Glomerular endothelial cell (primary cell): Measurements from ENCODE around the gene EPHB3. TPM values are rescaled to one million over a fixed set of nuclear protein-coding genes. Genes with fewer than 3 reads are reported as not detected.

Experiments used
- DNase-seq: peaks from one replicate; pipeline ENCODE4 v3.0.0-alpha.2; 2011; ENCODE audit warnings: low read depth, low spot score; ENCODE audit errors: extremely low read depth
- total RNA-seq: library from RNA; depleted of rRNA; stranded (reverse); fragments of >200 nt; gene quantifications from 2 replicates; pipeline ENCODE4 v1.2.3, GENCODE V29; 2015

Gene EPHB3
- total RNA-seq, 1 donor from 2014 or later = 0.06 TPM

DNA sequence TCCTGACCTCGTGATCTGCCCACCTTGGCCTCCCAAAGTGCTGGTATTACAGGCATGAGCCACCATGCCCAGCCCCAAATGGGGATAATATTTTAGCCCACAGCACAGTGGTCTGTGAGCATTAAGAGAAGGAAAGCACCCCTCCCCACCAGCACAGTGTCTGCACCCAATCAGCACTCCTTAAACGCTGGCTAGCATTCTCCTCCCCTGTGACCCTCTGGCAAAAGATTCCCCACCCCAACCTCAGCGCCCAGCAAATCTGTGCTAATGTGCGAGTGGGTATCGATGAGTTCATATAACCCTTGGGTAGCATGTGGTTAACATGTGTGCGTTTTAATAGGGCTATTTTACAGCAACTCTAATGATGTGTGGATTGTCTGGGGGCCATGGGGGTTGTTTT is 18.3 kb upstream of the EPHB3 start:
- no peak for DNase-seq

- DNase-seq = no peak
These were observed 17.6 kb upstream of the EPHB3 start for GRCh38 chr3:184543843-184544512.

DNA sequence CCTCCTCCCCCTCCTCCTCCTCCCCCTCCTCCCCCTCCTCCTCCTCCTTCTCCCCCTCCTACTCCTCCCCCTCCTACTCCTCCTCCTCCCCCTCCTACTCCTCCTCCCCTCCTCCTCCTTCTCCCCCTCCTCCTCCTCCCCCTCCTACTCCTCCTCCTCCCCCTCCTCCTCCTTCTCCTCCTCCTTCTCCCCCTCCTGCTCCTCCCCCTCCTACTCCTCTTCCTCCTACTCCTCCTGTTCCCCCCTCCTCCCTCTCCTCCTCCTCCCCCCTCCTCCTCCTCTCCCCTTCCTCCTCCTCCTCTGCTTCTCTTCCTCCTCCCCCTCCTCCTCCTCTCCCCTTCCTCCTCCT is 17.1 kb upstream of the EPHB3 start:
- no peak for DNase-seq

DNA sequence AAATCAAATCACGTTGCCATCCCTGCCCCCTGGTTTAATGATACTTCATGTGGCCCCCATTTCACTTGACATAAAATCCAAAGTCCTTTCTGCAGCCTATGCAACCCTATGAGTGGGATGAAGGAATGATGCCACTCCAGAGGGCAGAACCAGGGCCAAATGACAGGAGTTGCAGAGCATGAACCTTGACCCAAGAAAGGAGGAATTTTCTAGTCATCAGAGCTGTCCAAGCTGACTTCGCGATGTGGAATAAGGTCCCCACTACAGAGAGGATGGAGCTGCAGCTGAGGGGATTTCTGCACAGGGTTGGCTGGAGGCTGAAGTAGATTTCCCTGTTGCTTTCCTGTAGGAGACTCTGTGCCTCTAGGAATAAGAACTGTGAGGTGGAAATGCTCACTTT is 15.8 kb upstream of the EPHB3 start:
- DNase-seq = no peak

DNA sequence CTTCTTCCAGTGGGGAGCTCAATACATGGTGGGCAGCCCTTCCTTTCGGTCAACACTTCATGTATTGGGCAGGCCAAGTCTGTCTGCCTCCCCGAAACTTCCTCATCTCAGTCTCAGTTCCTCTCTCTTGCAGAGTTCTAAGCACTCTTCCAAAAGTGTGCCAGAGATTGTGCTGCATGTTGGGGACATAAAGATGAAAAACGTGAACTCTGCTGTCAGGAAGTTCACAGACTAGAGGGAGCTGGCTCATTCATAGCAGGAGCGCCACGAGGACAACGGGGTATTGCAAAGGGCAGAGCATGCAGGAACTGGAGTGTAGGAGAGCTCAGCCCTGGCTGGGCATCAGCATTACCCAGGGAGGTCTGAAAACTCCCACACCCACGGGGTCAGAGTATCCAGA is 15.3 kb upstream of the EPHB3 start:
- DNase-seq = no peak

GRCh38 chr3:184549796-184550577 is 11.6 kb upstream of the EPHB3 start:
- no peak for DNase-seq

DNA sequence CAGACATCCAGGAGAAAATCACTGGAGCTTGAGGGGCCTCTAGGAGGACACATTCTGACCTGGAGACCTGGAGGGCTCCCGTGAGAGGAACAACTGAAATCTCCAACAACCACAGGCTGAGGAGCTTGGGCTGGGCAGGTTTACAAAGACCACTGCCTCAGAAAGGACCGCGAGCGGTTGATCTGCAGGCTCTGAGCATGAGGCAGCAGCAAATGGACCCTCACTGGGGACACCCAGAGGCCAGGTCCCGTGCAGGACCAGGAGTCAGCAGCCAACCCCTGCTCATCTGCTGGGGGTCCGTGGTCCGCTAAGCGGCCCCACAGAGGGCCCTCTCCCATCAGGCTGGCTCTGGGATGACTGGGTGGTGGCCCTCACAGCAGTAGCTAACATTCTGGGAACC is 10.5 kb upstream of the EPHB3 start:
- no peak for DNase-seq

- no peak for DNase-seq
These were observed 9.8 kb upstream of the EPHB3 start for GRCh38 chr3:184551614-184552256.

DNA sequence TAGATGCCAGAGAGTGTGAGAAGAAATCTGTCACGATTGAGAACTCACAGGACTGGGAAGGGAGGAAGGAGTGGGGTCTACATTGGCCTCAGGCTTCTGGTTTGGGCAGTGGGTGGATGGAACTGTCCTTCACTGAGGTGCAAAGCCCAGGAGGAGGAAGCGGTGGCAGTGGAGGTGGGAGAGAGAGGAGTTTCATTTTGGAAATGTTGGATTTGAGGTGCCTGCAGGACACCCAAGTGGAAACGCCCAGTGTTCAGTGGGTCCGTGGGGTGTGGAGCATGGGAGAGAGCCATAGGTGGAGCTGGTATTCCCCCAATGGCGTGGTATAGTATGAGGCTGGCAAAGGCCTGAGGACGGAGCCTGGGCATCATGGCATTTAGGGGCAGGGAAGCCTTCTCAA is 9.3 kb upstream of the EPHB3 start:
- DNase-seq = no peak

DNA sequence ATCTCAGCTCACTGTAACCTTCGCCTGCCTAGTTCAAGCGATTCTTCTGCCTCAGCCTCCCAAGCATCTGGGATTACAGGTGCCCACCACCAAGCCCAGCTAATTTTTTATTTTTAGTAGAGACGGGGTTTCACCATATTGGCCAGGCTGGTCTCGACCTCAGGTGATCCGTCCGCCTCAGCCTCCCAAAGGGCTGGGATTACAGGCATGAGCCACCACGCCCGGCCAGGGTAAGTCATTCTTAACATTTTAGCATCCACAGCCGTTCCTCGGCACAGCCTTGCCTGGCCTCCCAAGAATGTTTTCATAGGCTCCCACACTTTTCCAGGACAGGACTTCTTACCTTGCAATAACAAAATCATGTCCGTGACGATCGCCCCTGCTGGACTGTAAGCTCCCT is 8.7 kb upstream of the EPHB3 start:
- DNase-seq = no peak

DNA sequence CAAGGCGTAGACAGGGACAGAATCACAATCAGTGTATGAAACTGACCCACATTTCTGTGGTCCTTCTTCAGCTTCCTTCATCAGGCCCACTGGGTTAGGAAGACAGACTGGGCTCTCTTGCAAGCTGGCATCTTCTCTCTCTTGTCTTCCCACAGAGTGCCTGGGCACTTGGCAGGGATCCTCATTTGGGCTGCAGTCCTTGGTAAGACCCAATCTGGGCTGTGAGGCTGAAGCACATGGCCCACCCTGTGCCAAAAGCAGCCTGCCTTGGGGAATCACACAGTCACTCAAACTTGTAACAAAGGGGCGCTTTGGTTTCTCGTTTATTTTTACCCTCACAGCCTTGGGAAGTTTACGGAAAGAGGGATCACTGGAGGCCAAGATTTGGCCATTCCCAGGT is 8.2 kb upstream of the EPHB3 start:
- DNase-seq = no peak

GRCh38 chr3:184554461-184554860 is 7.1 kb upstream of the EPHB3 start:
- no peak for DNase-seq

- DNase-seq = no peak
These were observed 4.8 kb upstream of the EPHB3 start for GRCh38 chr3:184556582-184557347.

- no peak for DNase-seq
These were observed 4.1 kb upstream of the EPHB3 start for GRCh38 chr3:184557348-184557950.

DNA sequence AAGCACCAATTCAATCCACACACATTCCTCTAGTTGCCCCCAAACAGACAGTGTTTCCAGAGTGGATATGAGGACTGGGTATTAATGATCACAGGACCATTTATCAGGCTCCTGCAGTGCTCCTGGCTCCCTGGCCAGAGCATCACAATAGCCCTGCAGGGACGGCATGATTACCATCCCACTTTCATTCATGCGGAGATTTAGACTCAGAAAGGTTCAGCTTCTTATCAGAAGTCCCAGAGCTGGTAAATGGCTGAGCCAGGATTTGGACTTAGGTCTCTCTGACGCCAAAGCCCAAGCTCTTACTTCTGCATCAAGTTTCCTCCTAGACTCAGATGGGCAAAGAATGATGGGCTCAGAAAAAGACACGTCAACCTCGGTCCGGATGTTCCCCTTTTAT is 2.9 kb upstream of the EPHB3 start:
- DNase-seq = no peak

GRCh38 chr3:184559336-184559735 is 2.2 kb upstream of the EPHB3 start:
- DNase-seq = no peak

DNA sequence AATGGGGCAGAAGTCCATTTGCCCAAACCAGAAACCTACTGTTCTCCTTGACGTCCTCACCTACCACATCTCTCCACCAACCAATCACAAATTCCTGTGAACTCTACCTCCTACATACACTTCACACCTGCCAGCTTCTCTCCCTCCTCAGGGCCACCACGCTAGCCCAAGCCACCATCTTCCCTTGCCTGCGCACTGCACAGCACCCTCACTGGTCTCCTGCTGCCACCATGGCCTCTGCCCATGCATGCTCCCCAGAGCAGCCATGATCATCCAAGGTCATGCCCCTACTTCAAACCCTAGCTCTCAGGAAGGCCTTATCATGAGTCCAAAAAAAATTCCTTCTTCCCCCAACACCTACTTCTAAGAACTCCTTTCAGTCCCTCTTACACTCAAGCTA is 1.1 kb upstream of the EPHB3 start:
- no peak for DNase-seq

DNA sequence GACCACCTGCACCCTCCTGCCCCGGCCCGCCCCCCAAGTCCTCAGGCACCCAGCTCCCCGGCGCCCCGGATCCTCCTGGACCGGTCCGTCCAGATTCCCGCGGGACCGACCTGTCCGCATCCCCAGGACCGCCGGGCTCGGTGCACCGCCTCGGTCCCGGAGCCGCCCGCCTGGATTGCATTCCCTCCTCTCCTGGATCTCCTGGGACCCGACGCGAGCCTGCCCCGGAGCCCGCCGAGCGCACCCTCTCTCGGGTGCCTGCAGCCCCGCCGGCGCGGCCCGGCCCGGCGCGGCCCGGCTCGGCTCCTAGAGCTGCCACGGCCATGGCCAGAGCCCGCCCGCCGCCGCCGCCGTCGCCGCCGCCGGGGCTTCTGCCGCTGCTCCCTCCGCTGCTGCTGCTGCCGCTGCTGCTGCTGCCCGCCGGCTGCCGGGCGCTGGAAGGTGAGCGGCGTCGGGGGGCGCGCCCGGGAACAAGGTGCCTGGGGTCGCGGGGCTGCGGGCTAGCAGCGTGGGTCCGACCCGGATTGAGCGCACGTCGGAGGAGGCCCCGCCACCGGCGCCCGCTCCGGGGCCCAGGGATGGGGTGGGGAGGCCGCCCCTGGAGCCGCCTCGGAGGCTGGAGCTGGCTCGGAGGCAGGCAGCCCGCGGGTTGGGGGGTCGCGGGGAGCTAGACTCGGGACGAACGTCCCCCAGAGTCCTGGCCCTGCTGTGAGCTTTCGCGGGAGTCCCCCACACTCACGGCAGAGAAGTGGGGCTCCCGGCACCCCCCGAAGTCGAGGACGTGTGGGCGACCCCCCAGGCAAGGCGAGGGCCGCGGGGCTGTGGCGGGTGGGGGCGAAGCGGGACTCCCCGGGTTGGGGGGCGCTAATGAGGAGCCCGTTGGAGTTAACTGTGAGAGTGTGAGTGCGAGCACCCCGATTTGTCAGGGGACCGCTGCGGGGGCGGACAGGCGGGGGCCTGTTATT is 610 bp downstream of the EPHB3 start:
- no peak for DNase-seq

GRCh38 chr3:184562878-184563560 is 1.4 kb downstream of the EPHB3 start:
- DNase-seq = no peak
